Caco-2 (cell line): ENCODE results near the gene TBL1X. TPM values are rescaled to one million over a fixed set of nuclear protein-coding genes. Genes with fewer than 3 reads are reported as not detected.
A peak's percentile ranks its signal among the peaks of the same experiment; 100 is the strongest.

ENCODE experiments used
- BruUV-seq: library from RNA; stranded (reverse); fragments of 400-500 nt; replicated peaks from 2 replicates; lab custom pipeline; 2021; lab: Mats Ljungman, UMichigan
- CTCF ChIA-PET: fragments of 300-600 bp; sonication (Branson Sonifier 250); formaldehyde crosslinking; loops from one replicate; lab custom pipeline; 2022; ENCODE audit warnings: antibody characterized with exemption; lab: Charles Lee
- POLR2A ChIA-PET: fragments of 300-600 bp; sonication (Branson Sonifier 250); formaldehyde crosslinking; loops from one replicate; lab custom pipeline; 2022; ENCODE audit warnings: antibody characterized with exemption; lab: Charles Lee
- DNase-seq, 2 experiments: peaks; one replicate each; pipeline versions ENCODE4 v3.0.0 to v3.0.0-alpha.2; 2020 to 2022
- H3K27me3 ChIP-seq: replicated peaks from 2 replicates; pipeline ENCODE4 v1.6.0; 2011; ENCODE audit warnings: low read length; ENCODE audit not compliant: control insufficient read depth, insufficient read depth
- H3K36me3 ChIP-seq: 2 replicates; pipeline ENCODE4 v1.5.1; 2011; ENCODE audit warnings: low read length; ENCODE audit not compliant: control insufficient read depth, insufficient read depth
- H3K4me1 ChIP-seq: fragments of 250-450 bp; sonication (Bioruptor Pico); 2 replicates; pipeline ENCODE4 v1.5.1; 2020; ENCODE audit warnings: mild to moderate bottlenecking
- H3K4me3 ChIP-seq: 2 replicates; pipeline ENCODE4 v1.5.1; 2011; ENCODE audit warnings: low read depth, mild to moderate bottlenecking, control low read depth, low read length
- H3K9me3 ChIP-seq: fragments of 250-450 bp; sonication (Bioruptor Pico); 2 replicates; pipeline ENCODE4 v1.5.1; 2020; ENCODE audit warnings: mild to moderate bottlenecking, moderate library complexity
- H3K27ac Mint-ChIP-seq: one replicate; pipeline ENCODE4 v1.8.0; 2022; ENCODE audit warnings: mixed read lengths; ENCODE audit not compliant: unreplicated experiment
- H3K27me3 Mint-ChIP-seq: one replicate; pipeline ENCODE4 v1.8.0; 2022; ENCODE audit warnings: mixed read lengths; ENCODE audit not compliant: insufficient read depth, unreplicated experiment
- H3K36me3 Mint-ChIP-seq: one replicate; pipeline ENCODE4 v1.8.0; 2022; ENCODE audit warnings: mild to moderate bottlenecking, mixed read lengths; ENCODE audit not compliant: insufficient read depth, unreplicated experiment
- H3K4me1 Mint-ChIP-seq: one replicate; pipeline ENCODE4 v1.8.0; 2022; ENCODE audit warnings: low read depth, mixed read lengths; ENCODE audit not compliant: unreplicated experiment
- H3K4me3 Mint-ChIP-seq: one replicate; pipeline ENCODE4 v1.8.0; 2022; ENCODE audit warnings: mild to moderate bottlenecking, moderate library complexity, mixed read lengths; ENCODE audit not compliant: unreplicated experiment
- H3K9me3 Mint-ChIP-seq: one replicate; pipeline ENCODE4 v1.8.0; 2022; ENCODE audit warnings: mixed read lengths; ENCODE audit not compliant: unreplicated experiment
- intact Hi-C: fragments of 100-400 bp; cut with micrococcal nuclease; formaldehyde crosslinking; loops from one replicate; pipeline ENCODE4 v1.10.0; 2022; ENCODE audit not compliant: unreplicated experiment
- total RNA-seq: library from RNA; stranded (reverse); gene quantifications from 2 replicates; pipeline ENCODE4 v1.2.3, GENCODE V29; 2022
- TF ChIP-seq, protein P1 (sequence below), 2 experiments: fragments of 200-600 bp in 1 of 2; IDR thresholded peaks; 1 replicate in 1 of 2; 2 replicates in 1 of 2; pipeline versions ENCODE4 v1.5.1 to v1.8.0; 2011 to 2022; ENCODE audit warnings: antibody characterized with exemption in 1 of 2, control low read depth in 1 of 2, inconsistent platforms in 1 of 2, low read depth in 1 of 2, low read length in 1 of 2, mild to moderate bottlenecking in 1 of 2, moderate library complexity in 1 of 2; ENCODE audit not compliant: insufficient read depth in 1 of 2, severe bottlenecking in 1 of 2, unreplicated experiment in 1 of 2

TBL1X gene
- total RNA-seq, 1 experiment from 2014 or later = 84.2 TPM

DNA sequence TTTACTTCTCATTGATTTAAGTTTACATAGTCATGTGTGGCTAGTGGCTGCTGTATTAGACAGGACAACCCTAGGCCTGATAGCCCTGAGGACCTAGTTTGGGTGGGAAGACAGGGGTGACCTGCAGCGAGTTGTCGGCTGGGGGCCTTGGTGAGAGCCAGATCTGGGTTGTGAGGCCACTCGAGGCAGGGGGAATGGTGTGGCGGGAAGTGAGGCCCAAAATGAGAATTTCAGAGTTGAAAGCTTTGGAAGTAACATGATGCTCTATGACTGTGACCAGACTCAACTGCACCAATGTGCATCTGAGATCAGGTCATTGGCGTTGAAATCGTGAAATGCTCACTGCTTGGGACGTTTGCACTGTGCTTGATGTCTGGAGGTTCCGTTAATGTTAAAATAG is 72.9 kb downstream of the TBL1X start:
- TF ChIP-seq, protein P1, sequence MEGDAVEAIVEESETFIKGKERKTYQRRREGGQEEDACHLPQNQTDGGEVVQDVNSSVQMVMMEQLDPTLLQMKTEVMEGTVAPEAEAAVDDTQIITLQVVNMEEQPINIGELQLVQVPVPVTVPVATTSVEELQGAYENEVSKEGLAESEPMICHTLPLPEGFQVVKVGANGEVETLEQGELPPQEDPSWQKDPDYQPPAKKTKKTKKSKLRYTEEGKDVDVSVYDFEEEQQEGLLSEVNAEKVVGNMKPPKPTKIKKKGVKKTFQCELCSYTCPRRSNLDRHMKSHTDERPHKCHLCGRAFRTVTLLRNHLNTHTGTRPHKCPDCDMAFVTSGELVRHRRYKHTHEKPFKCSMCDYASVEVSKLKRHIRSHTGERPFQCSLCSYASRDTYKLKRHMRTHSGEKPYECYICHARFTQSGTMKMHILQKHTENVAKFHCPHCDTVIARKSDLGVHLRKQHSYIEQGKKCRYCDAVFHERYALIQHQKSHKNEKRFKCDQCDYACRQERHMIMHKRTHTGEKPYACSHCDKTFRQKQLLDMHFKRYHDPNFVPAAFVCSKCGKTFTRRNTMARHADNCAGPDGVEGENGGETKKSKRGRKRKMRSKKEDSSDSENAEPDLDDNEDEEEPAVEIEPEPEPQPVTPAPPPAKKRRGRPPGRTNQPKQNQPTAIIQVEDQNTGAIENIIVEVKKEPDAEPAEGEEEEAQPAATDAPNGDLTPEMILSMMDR (IDR thresholded peaks at IDR 0.05; ENCODE audit: insufficient read depth in 1 of 2, low read depth in 1 of 2, low read length in 1 of 2, severe bottlenecking in 1 of 2, unreplicated experiment in 1 of 2) = no peak
- H3K36me3 ChIP-seq = no peaks in the 10 kb centered on the region
- no peaks in the 10 kb centered on the region for H3K9me3 ChIP-seq
- Mint-ChIP-seq H3K4me1 (peaks cover 9% of the 10 kb centered on the region), H3K27ac (peak overlapping the region; percentile 48), H3K27me3 (no peaks in the 10 kb centered on the region), H3K36me3 (peaks cover 40% of the 10 kb centered on the region), H3K4me3 (peak overlapping the region; percentile 33), H3K9me3 (no peaks in the 10 kb centered on the region)
- no peak for DNase-seq
- ChIA-PET POLR2A (no interaction called here), CTCF (no interaction called here)
- H3K27me3 ChIP-seq = no peaks in the 10 kb centered on the region
- BruUV-seq = no TSS peak
- H3K4me3 ChIP-seq = no peak overlapping the region
- 0 out of 2 replicates have a peak, but pooled peaks cover 4% of the 10 kb centered on the region for H3K4me1 ChIP-seq
- intact Hi-C loops = loop anchor here (2.0 to 5.0 kb wide), 2 partner anchors 35 to 73 kb away; partner anchors contain the start of gene TBL1X

DNA sequence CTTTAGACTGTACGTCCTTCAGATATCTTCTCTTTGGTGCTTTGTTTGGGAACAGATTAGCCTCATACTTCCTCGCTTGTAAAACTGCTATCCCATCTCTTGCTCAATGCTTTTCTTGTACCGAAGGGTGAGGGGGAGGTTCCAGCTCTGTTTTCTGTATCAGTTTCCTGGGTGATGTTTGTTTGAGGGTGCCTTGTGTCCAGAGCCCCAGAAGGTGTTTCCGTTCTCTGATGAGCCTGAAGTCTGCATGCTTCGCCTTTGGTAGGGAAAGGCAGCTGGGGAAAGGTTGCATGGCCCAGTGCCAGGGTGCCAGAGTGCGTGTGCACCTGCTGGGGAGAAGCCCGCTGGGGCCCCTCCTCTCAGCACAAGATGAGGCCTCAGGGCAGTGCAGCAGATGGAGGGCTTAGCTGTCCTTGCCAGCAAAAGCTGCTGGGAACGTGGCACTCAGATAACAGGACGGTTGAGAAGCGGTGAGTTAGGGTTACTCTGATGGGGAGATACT is 73.7 kb downstream of the TBL1X start:
- H3K4me1 ChIP-seq = 0 out of 2 replicates have a peak, but pooled peaks cover 4% of the 10 kb centered on the region
- H3K4me3 ChIP-seq = no peak overlapping the region
- peak; percentile 35 to 64 for DNase-seq
- intact Hi-C loops = loop anchor here (2.0 to 5.0 kb wide), 2 partner anchors 34 to 74 kb away; partner anchors contain the start of gene TBL1X
- H3K27me3 ChIP-seq = no peaks in the 10 kb centered on the region
- H3K4me3 Mint-ChIP-seq = peak overlapping the region; percentile 33
- no peaks in the 10 kb centered on the region for H3K27me3 Mint-ChIP-seq
- H3K36me3 Mint-ChIP-seq = peaks cover 46% of the 10 kb centered on the region
- TF ChIP-seq, protein P1 (IDR thresholded peaks at IDR 0.05; ENCODE audit: insufficient read depth in 1 of 2, low read depth in 1 of 2, low read length in 1 of 2, severe bottlenecking in 1 of 2, unreplicated experiment in 1 of 2) = no peak
- POLR2A ChIA-PET = no interaction called here
- no peaks in the 10 kb centered on the region for H3K36me3 ChIP-seq
- H3K9me3 Mint-ChIP-seq = no peaks in the 10 kb centered on the region
- BruUV-seq = no TSS peak
- no peaks in the 10 kb centered on the region for H3K9me3 ChIP-seq
- peaks cover 9% of the 10 kb centered on the region for H3K4me1 Mint-ChIP-seq
- CTCF ChIA-PET = no interaction called here
- peak overlapping the region; percentile 86 for H3K27ac Mint-ChIP-seq

DNA sequence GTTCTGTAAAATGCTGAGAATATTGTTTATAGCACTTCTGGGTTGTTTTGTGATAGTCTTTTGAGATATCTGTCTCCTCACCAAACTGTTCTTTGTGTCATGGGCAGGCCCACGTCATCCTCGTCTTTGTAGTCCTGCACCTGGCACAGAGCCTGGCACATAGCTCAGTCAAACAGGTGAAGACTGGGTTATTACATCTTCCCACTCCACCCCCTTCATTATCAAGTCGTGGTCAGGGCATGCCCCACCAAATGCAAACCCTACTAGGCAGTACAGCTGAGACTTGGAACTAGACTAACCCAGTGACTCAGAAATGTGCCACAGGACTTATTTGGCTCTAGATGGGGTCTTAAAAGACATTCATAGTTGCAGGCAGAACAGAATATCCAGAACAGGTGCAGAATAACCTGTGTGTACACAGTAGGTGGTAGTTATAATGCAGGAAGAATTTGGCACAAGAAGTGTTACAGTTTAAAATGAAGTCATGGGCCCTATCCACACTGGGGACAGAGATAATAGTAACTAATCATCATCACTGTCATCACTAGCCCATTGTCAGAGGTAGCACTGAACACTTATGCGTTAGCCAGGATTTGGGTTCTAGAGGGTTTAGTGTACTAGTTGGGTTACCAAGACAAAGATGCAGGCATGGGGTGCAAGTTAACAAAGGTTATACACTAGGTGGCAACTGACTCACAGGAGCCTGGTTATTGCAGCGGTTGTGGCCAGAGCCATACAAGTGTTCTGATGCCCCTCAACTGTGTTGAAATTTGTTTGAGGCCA is 74.9 kb downstream of the TBL1X start:
- H3K36me3 ChIP-seq = no peaks in the 10 kb centered on the region
- no peak overlapping the region for H3K27ac Mint-ChIP-seq
- peaks cover 55% of the 10 kb centered on the region for H3K36me3 Mint-ChIP-seq
- 0 out of 2 replicates have a peak, but pooled peaks cover 4% of the 10 kb centered on the region for H3K4me1 ChIP-seq
- no peaks in the 10 kb centered on the region for H3K27me3 Mint-ChIP-seq
- peaks cover 9% of the 10 kb centered on the region for H3K4me1 Mint-ChIP-seq
- intact Hi-C loops = loop anchor here (2.0 to 5.0 kb wide), 2 partner anchors 33 to 75 kb away; partner anchors contain the start of gene TBL1X
- DNase-seq = no peak
- H3K4me3 ChIP-seq = no peak overlapping the region
- ChIA-PET CTCF (no interaction called here), POLR2A (no interaction called here)
- H3K27me3 ChIP-seq = no peaks in the 10 kb centered on the region
- no peaks in the 10 kb centered on the region for H3K9me3 Mint-ChIP-seq
- H3K4me3 Mint-ChIP-seq = no peak overlapping the region
- no peaks in the 10 kb centered on the region for H3K9me3 ChIP-seq
- no TSS peak for BruUV-seq
- TF ChIP-seq, protein P1 (IDR thresholded peaks at IDR 0.05; ENCODE audit: insufficient read depth in 1 of 2, low read depth in 1 of 2, low read length in 1 of 2, severe bottlenecking in 1 of 2, unreplicated experiment in 1 of 2) = no peak
